Measurements from ENCODE around the gene MALT1. TPM values are rescaled to one million over a fixed set of nuclear protein-coding genes. Genes with fewer than 3 reads are reported as not detected.

The MALT1 gene
- total and polyA plus RNA-seq, 7 donors, result 5.3 to 22.4 (median 17.1) TPM

GRCh38 chr18:58653814-58654509, 17.3 kb upstream of the MALT1 start:
- H3K4me1 ChIP-seq, result no peaks in the 10 kb centered on the region
- intact Hi-C loops (cut with DNase I), result no loop called here
- H3K27ac ChIP-seq, result no peak overlapping the region
- TF ChIP-seq EP300 (IDR thresholded peaks at IDR 0.05), result no peak
- no peak for TF ChIP-seq POLR2A (IDR thresholded peaks at IDR 0.05)
- no peak for TF ChIP-seq CTCF (IDR thresholded peaks at IDR 0.05)
- 27 to 44% methylated on average over 3 of the region's 3 CpGs for WGBS, 2 donors
- peaks cover 0 to 3% (median 0%) of the 10 kb centered on the region in 4 donors for H3K9me3 ChIP-seq
- no peak for DNase-seq
- H3K4me3 ChIP-seq, result no peak overlapping the region
- no peaks in the 10 kb centered on the region for H3K36me3 ChIP-seq
- H3K27me3 ChIP-seq, result no peaks in the 10 kb centered on the region

- Histone ChIP-seq H3K36me3 (no peaks in the 10 kb centered on the region), H3K27me3 (no peaks in the 10 kb centered on the region), H3K4me3 (no peak overlapping the region), H3K9me3 (peaks cover 0 to 3% (median 0%) of the 10 kb centered on the region in 4 donors), H3K4me1 (no peaks in the 10 kb centered on the region), H3K27ac (no peak overlapping the region)
- intact Hi-C loops (cut with DNase I), result no loop called here
- WGBS, 2 donors, result 86 to 90% methylated on average over 6 of the region's 6 CpGs
- TF ChIP-seq CTCF (IDR thresholded peaks at IDR 0.05), result no peak
- no peak for TF ChIP-seq POLR2AphosphoS5 (IDR thresholded peaks at IDR 0.05)
- no peak for TF ChIP-seq EP300 (IDR thresholded peaks at IDR 0.05)
- no peak for TF ChIP-seq POLR2A (IDR thresholded peaks at IDR 0.05)
- DNase-seq, result no peak
These were observed 16.2 kb upstream of the MALT1 start for GRCh38 chr18:58654896-58655614.

GRCh38 chr18:58657081-58657480, 14.2 kb upstream of the MALT1 start:
- WGBS, 2 donors, result 92 to 96% methylated on average over 2 of the region's 2 CpGs
- TF ChIP-seq POLR2AphosphoS5 (IDR thresholded peaks at IDR 0.05) (no peak), CTCF (IDR thresholded peaks at IDR 0.05) (no peak)
- Histone ChIP-seq H3K4me3 (no peak overlapping the region), H3K27me3 (no peaks in the 10 kb centered on the region), H3K4me1 (no peaks in the 10 kb centered on the region), H3K9me3 (peaks cover 0 to 3% (median 0%) of the 10 kb centered on the region in 4 donors), H3K36me3 (no peaks in the 10 kb centered on the region), H3K27ac (no peak overlapping the region)
- DNase-seq, result no peak
- intact Hi-C loops (cut with DNase I), result no loop called here

- DNase-seq, result no peak
- no peaks in the 10 kb centered on the region for H3K4me1 ChIP-seq
- no peaks in the 10 kb centered on the region for H3K27me3 ChIP-seq
- 98 to 100% methylated on average over 1 of the region's 1 CpG for WGBS, 2 donors
- intact Hi-C loops (cut with DNase I), result no loop called here
- TF ChIP-seq CTCF (IDR thresholded peaks at IDR 0.05) (no peak), EP300 (IDR thresholded peaks at IDR 0.05) (no peak), POLR2AphosphoS5 (IDR thresholded peaks at IDR 0.05) (no peak), POLR2A (IDR thresholded peaks at IDR 0.05) (no peak)
- H3K4me3 ChIP-seq, result no peak overlapping the region
- no peak overlapping the region for H3K27ac ChIP-seq
- peaks cover 0 to 3% (median 0%) of the 10 kb centered on the region in 4 donors for H3K9me3 ChIP-seq
- no peaks in the 10 kb centered on the region for H3K36me3 ChIP-seq
These were observed 13.8 kb upstream of the MALT1 start for GRCh38 chr18:58657494-58657893.

All from sigmoid colon (tissue), 7 donors.